ENCODE results near the gene SIRT6. TPM values are rescaled to one million over a fixed set of nuclear protein-coding genes. Genes with fewer than 3 reads are reported as not detected.

SIRT6 gene
- total and polyA plus RNA-seq, 9 of the 15 experiments (the other 6 are each of a cell fraction or from before 2014, with no cell fraction given): 1.4 to 41.1 (median 10.2) TPM

DNA sequence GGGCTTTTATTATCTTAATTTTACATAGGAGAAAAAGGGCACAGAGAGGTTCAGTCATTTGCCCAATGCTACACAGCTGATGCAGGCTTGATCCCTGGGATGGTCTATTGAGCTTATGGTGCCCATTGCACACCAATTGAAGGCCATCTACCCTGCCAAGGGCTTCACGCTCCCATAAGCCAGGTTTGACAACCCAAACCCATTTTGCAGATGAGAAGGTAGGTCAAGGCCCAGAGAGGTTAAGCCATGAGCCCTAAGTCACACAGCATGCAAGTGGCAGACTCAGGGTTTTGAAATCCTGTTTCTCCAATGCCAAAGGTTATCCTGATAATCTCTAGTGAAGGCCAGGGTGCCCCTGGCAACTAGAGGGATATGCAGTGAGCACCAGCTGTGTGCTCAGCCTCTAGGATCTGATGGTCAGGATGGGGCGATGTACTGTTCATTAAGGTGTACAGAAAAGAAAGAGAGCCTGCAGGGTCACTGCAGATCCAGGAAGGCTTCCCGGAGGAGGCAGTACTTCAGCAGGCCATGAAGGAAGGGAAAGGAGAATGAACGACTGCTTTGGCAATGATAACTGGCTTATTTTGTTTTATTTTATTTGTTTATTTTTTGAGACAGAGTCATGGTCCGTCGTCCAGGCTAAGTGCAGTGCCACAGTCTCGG, 20.8 kb downstream of the SIRT6 start (continued):
- TF ChIP-seq MEF2D (tag; conservative IDR thresholded peaks at IDR 0.05; ENCODE audit: low read depth) (no peak), MCM2 (IDR thresholded peaks at IDR 0.05; ENCODE audit: low read depth) (no peak), ADNP (tag; IDR thresholded peaks at IDR 0.05) (peak; percentile 78), RFX5 (IDR thresholded peaks at IDR 0.05; ENCODE audit: low read depth, low read length) (no peak), ZNF217 (CRISPR knock-in tag; IDR thresholded peaks at IDR 0.05) (no peak), ZNF507 (tag; conservative IDR thresholded peaks at IDR 0.05) (no peak), GATA2 (CRISPR knock-in tag; IDR thresholded peaks at IDR 0.05) (no peak), MYNN (IDR thresholded peaks at IDR 0.05) (no peak), MYNN (CRISPR knock-in tag; IDR thresholded peaks at IDR 0.05) (no peak), ZFP36 (IDR thresholded peaks at IDR 0.05; ENCODE audit: low read depth, low read length, partially characterized antibody) (peak; percentile 90), ZNF589 (CRISPR knock-in tag; IDR thresholded peaks at IDR 0.05; ENCODE audit: low read depth) (no peak), KDM1A (IDR thresholded peaks at IDR 0.05) (peak; percentile 84 to 91), PRPF4 (IDR thresholded peaks at IDR 0.05; ENCODE audit: insufficient read depth, low read depth, low read length, poor library complexity, severe bottlenecking) (no peak)
- TF ChIP-seq, protein P1, sequence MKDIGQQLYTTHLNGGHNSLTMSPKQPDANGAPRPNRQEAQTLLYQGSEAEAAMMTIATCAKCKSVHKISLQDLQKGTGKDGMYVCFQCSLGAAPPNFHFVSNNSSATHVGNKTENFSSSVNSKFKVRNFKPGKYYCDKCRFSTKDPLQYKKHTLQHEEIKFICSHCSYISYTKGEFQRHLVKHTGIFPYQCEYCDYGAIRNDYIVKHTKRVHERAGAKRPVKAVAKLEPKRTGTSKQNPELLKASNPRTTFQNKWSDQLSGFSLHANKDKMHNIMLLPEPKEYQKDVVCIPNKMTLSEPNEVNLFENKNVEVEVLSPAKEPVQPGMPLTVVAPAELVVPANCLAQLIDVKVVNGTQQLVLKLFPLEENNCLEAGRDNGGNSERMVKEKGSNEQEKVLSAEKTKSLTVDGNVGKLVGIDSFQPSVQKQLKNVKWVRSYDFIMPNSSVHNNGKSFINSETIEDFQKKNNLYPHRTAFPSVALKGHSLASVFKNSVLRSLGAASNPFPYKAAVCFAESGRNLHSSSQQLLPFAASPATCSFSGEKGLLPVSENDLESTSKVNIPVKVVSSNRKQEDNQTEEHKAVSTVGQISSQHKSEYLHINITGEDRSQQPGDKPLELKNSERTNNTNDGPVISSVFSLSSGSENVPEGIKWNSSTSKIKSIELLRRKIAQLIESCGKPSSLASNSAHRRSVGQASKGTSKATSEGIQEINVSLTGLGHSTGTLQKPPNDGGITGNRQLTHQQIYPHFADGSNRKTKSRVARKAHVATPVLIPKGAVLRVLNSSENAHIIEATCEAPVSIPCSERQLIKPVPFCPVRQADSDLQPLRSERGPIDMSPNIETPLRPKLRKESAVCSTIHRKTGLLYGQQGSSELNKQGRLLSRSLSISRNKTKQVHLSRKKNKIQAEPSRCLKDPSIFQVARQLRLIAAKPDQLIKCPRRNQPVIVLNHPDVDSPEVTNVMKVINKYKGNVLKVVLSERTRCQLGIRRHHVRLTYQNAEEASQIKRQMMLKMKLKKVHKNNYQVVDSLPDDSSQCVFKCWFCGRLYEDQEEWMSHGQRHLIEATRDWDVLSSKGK (CRISPR knock-in tag; IDR thresholded peaks at IDR 0.05): no peak
- TF ChIP-seq, protein P2, sequence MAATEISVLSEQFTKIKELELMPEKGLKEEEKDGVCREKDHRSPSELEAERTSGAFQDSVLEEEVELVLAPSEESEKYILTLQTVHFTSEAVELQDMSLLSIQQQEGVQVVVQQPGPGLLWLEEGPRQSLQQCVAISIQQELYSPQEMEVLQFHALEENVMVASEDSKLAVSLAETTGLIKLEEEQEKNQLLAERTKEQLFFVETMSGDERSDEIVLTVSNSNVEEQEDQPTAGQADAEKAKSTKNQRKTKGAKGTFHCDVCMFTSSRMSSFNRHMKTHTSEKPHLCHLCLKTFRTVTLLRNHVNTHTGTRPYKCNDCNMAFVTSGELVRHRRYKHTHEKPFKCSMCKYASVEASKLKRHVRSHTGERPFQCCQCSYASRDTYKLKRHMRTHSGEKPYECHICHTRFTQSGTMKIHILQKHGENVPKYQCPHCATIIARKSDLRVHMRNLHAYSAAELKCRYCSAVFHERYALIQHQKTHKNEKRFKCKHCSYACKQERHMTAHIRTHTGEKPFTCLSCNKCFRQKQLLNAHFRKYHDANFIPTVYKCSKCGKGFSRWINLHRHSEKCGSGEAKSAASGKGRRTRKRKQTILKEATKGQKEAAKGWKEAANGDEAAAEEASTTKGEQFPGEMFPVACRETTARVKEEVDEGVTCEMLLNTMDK (IDR thresholded peaks at IDR 0.05; ENCODE audit: borderline replicate concordance, insufficient read depth, low read depth, low read length, poor library complexity, severe bottlenecking): no peak
- TF ChIP-seq, protein P3, sequence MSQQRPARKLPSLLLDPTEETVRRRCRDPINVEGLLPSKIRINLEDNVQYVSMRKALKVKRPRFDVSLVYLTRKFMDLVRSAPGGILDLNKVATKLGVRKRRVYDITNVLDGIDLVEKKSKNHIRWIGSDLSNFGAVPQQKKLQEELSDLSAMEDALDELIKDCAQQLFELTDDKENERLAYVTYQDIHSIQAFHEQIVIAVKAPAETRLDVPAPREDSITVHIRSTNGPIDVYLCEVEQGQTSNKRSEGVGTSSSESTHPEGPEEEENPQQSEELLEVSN (IDR thresholded peaks at IDR 0.05; ENCODE audit: borderline replicate concordance in 1 of 2, extremely low read depth in 1 of 2, insufficient read depth in 1 of 2, insufficient read length in 1 of 2, low read depth in 1 of 2, low read length in 1 of 2, poor library complexity in 1 of 2, severe bottlenecking in 1 of 2): no peak
- TF ChIP-seq, protein P4, sequence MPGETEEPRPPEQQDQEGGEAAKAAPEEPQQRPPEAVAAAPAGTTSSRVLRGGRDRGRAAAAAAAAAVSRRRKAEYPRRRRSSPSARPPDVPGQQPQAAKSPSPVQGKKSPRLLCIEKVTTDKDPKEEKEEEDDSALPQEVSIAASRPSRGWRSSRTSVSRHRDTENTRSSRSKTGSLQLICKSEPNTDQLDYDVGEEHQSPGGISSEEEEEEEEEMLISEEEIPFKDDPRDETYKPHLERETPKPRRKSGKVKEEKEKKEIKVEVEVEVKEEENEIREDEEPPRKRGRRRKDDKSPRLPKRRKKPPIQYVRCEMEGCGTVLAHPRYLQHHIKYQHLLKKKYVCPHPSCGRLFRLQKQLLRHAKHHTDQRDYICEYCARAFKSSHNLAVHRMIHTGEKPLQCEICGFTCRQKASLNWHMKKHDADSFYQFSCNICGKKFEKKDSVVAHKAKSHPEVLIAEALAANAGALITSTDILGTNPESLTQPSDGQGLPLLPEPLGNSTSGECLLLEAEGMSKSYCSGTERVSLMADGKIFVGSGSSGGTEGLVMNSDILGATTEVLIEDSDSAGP (CRISPR knock-in tag; IDR thresholded peaks at IDR 0.05): no peak
- TF ChIP-seq, protein P5, sequence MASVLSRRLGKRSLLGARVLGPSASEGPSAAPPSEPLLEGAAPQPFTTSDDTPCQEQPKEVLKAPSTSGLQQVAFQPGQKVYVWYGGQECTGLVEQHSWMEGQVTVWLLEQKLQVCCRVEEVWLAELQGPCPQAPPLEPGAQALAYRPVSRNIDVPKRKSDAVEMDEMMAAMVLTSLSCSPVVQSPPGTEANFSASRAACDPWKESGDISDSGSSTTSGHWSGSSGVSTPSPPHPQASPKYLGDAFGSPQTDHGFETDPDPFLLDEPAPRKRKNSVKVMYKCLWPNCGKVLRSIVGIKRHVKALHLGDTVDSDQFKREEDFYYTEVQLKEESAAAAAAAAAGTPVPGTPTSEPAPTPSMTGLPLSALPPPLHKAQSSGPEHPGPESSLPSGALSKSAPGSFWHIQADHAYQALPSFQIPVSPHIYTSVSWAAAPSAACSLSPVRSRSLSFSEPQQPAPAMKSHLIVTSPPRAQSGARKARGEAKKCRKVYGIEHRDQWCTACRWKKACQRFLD (CRISPR knock-in tag; IDR thresholded peaks at IDR 0.05): no peak

Data from K562 (cell line).